HG03066 (cell line): ENCODE results near the gene ELOVL2.

Experiments
- ATAC-seq: cut with Tn5 transposase; IDR thresholded peaks from one replicate; pipeline ENCODE4 v1.9.1; 2021; ENCODE audit warnings: low read depth; ENCODE audit not compliant: unreplicated experiment

ELOVL2 gene

GRCh38 chr6:10939840-10940239 lies 104.3 kb downstream of the ELOVL2 start:
- no peak for ATAC-seq

- ATAC-seq, result no peak
Measured at GRCh38 chr6:10933126-10933525, 111.0 kb downstream of the ELOVL2 start.
